Naive thymus-derived CD4-positive, alpha-beta T cell (primary cell): ENCODE data around the gene MYO5C. TPM values are rescaled to one million over a fixed set of nuclear protein-coding genes. Genes with fewer than 3 reads are reported as not detected.

Experiments
- ATAC-seq: fragments of 150-1000 bp; cut with Tn5 transposase; 2 replicates; pipeline ENCODE4 v1.10.0; 2021; ENCODE audit warnings: mild to moderate bottlenecking, moderate library complexity
- CTCF ChIA-PET: fragments of 350-600 bp; sonication (Branson Sonifier 250); formaldehyde crosslinking; loops from one replicate; lab custom pipeline; 2021; ENCODE audit warnings: antibody characterized with exemption; lab: Charles Lee
- POLR2A ChIA-PET: fragments of 350-600 bp; sonication (Branson Sonifier 250); formaldehyde crosslinking; loops from one replicate; lab custom pipeline; 2021; ENCODE audit warnings: antibody characterized with exemption, inconsistent platforms; lab: Charles Lee
- DNase-seq, 9 donors: peaks; one replicate each; pipeline versions ENCODE4 v3.0.0 to v3.0.0-alpha.2; 2020 to 2022; ENCODE audit warnings: mixed read lengths in 1 of 9
- H3K27ac ChIP-seq: one replicate; pipeline ENCODE4 v1.7.0; 2013; ENCODE audit warnings: mild to moderate bottlenecking, low read depth, low read length, moderate library complexity
- H3K27me3 ChIP-seq, 2 donors: one replicate each; pipeline ENCODE4 v1.7.0; 2013; ENCODE audit warnings: low read length in 2 of 2, mild to moderate bottlenecking in 2 of 2, moderate library complexity in 2 of 2; ENCODE audit not compliant: control insufficient read depth in 2 of 2, insufficient read depth in 2 of 2
- H3K36me3 ChIP-seq, 3 experiments: 1 replicate in 2 of 3; 2 replicates in 1 of 3; pipeline ENCODE4 v1.7.0; 2013; ENCODE audit warnings: low read length in 3 of 3, mild to moderate bottlenecking in 3 of 3, moderate library complexity in 1 of 3; ENCODE audit not compliant: insufficient read depth in 3 of 3, control insufficient read depth in 2 of 3
- H3K4me1 ChIP-seq, 2 donors: one replicate each; pipeline ENCODE4 v1.7.0; 2013; ENCODE audit warnings: low read length in 2 of 2, mild to moderate bottlenecking in 2 of 2, moderate library complexity in 1 of 2; ENCODE audit not compliant: control insufficient read depth in 2 of 2, insufficient read depth in 2 of 2
- H3K4me3 ChIP-seq: 2 replicates; pipeline ENCODE4 v1.7.0; 2013; ENCODE audit warnings: mild to moderate bottlenecking, low read length
- H3K9me3 ChIP-seq, 3 experiments: 1 replicate in 2 of 3; 2 replicates in 1 of 3; pipeline ENCODE4 v1.7.0; 2013; ENCODE audit warnings: low read length in 3 of 3; ENCODE audit not compliant: control insufficient read depth in 2 of 3
- H3K27ac Mint-ChIP-seq, 9 donors: one replicate each; pipeline ENCODE4 v1.8.0; 2020 to 2022; ENCODE audit warnings: mixed read lengths in 9 of 9, mild to moderate bottlenecking in 8 of 9, moderate library complexity in 5 of 9, inconsistent platforms in 2 of 9
- H3K27me3 Mint-ChIP-seq, 5 donors: one replicate each; pipeline ENCODE4 v1.8.0; 2021 to 2022; ENCODE audit warnings: mixed read lengths in 5 of 5, mild to moderate bottlenecking in 1 of 5
- H3K36me3 Mint-ChIP-seq, 5 donors: one replicate each; pipeline ENCODE4 v1.8.0; 2020 to 2022; ENCODE audit warnings: mixed read lengths in 5 of 5, mild to moderate bottlenecking in 3 of 5, inconsistent platforms in 1 of 5
- H3K4me1 Mint-ChIP-seq, 7 donors: one replicate each; pipeline ENCODE4 v1.8.0; 2020 to 2022; ENCODE audit warnings: mixed read lengths in 7 of 7, mild to moderate bottlenecking in 3 of 7, inconsistent platforms in 1 of 7
- H3K4me3 Mint-ChIP-seq, 10 donors: one replicate each; pipeline ENCODE4 v1.8.0; 2020 to 2022; ENCODE audit warnings: mild to moderate bottlenecking in 10 of 10, mixed read lengths in 10 of 10, moderate library complexity in 6 of 10, inconsistent platforms in 2 of 10
- H3K9me3 Mint-ChIP-seq, 11 donors: one replicate each; pipeline ENCODE4 v1.8.0; 2020 to 2022; ENCODE audit warnings: mixed read lengths in 11 of 11, mild to moderate bottlenecking in 4 of 11, inconsistent platforms in 1 of 11, moderate library complexity in 1 of 11
- intact Hi-C, 2 donors: fragments of 100-400 bp; cut with micrococcal nuclease; formaldehyde crosslinking; loops; one replicate each; pipeline ENCODE4 v1.15.1; 2023
- microRNA-seq: library from miRNA; unstranded; fragments of <30 nt; microRNA quantifications from one replicate; pipeline ENCODE4 v1.2.0, GENCODE V29; 2022; ENCODE audit warnings: borderline microRNAs expressed
- polyA plus RNA-seq, 2 donors: library from polyadenylated mRNA; unstranded; fragments of 300-500 nt; fragmentation: Illumina TruSeq; gene quantifications; one replicate each; pipeline ENCODE4 v1.2.3, GENCODE V29; 2021
- total RNA-seq, 6 experiments: library from RNA in 5 of 6; stranded (reverse) in 5 of 6; gene quantifications; 1 replicate in 5 of 6; 2 replicates in 1 of 6; pipeline ENCODE4 v1.2.3 and lab custom pipeline; 2021 to 2026

MYO5C gene
- total and polyA plus RNA-seq, 7 experiments from 2014 or later = 0.19 to 1.3 (median 0.31) TPM; not detected in 1

- ATAC-seq (no peak), DNase-seq (no peak)
- ChIA-PET CTCF (interaction anchor here (0.7 kb wide), 2 partner anchors 108 to 369 kb away, joined by 3 read pairs; no protein-coding TSS in a partner anchor), POLR2A (no interaction called here)
- H3K36me3 ChIP-seq = peaks cover 15 to 78% (median 23%) of the 10 kb centered on the region in 3 experiments
- no peaks in the 10 kb centered on the region for H3K9me3 ChIP-seq
- peaks cover 0 to 1% (median 0%) of the 10 kb centered on the region in 7 donors for H3K4me1 Mint-ChIP-seq
- H3K9me3 Mint-ChIP-seq = peaks cover 0 to 2% (median 0%) of the 10 kb centered on the region in 11 donors
- no peaks in the 10 kb centered on the region for H3K4me1 ChIP-seq
- H3K27ac Mint-ChIP-seq = no peak overlapping the region
- H3K4me3 Mint-ChIP-seq = no peak overlapping the region
- no peaks in the 10 kb centered on the region for H3K27me3 ChIP-seq
- no peaks in the 10 kb centered on the region for H3K27me3 Mint-ChIP-seq
- intact Hi-C loops = no loop called here
- no peak overlapping the region for H3K4me3 ChIP-seq
- no peak overlapping the region for H3K27ac ChIP-seq
- H3K36me3 Mint-ChIP-seq = peaks cover 10 to 77% (median 36%) of the 10 kb centered on the region in 5 donors
Measured at GRCh38 chr15:52146261-52146660, 149.3 kb downstream of the MYO5C start.

DNA sequence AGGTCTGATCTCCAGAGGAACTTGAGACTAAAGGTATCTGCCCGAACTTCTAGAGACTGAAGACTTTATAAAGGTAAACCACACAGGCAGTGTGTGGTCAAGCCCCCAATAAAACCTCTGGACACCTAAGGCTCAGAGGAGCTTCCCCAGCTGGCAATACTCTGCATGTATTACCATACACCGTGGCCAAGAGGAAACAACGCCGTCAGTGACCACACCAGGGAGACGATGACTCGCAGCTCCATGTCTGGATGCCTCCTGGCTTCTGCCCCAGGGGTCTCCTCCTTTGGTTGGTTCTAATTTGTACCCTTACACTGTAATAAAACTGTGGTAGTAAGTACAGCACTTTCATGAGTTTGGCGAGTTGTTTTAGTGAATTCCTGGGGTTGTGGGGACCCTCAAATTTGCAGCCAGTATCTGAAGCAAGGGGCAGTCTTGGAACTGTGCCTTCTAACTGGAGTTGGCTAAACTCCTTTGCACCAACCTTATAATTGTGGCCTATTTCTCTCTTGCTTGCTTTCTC is 150.9 kb downstream of the MYO5C start:
- H3K36me3 ChIP-seq = peaks cover 12 to 77% (median 13%) of the 10 kb centered on the region in 3 experiments
- H3K4me1 Mint-ChIP-seq = peaks cover 0 to 8% (median 3%) of the 10 kb centered on the region in 7 donors
- H3K27ac Mint-ChIP-seq = no peak overlapping the region
- no peaks in the 10 kb centered on the region for H3K9me3 ChIP-seq
- no peak for ATAC-seq
- ChIA-PET CTCF (no interaction called here), POLR2A (interaction anchor here (0.5 kb wide), 1 partner anchor 161 kb away, joined by 6 read pairs; no protein-coding TSS in a partner anchor)
- DNase-seq = no peak
- intact Hi-C loops = loop anchor here (5.0 kb wide), 1 partner anchor 83 kb away; no protein-coding TSS in a partner anchor
- peaks cover 13 to 76% (median 32%) of the 10 kb centered on the region in 5 donors for H3K36me3 Mint-ChIP-seq
- no peak overlapping the region for H3K27ac ChIP-seq
- no peak overlapping the region for H3K4me3 Mint-ChIP-seq
- H3K4me1 ChIP-seq = no peaks in the 10 kb centered on the region
- H3K4me3 ChIP-seq = no peak overlapping the region
- no peaks in the 10 kb centered on the region for H3K9me3 Mint-ChIP-seq
- H3K27me3 ChIP-seq = no peaks in the 10 kb centered on the region
- no peaks in the 10 kb centered on the region for H3K27me3 Mint-ChIP-seq

- intact Hi-C loops = loop anchor here (5.0 kb wide), 1 partner anchor 83 kb away; no protein-coding TSS in a partner anchor
- CTCF ChIA-PET = interaction anchor here (0.7 kb wide), 1 partner anchor 263 kb away, joined by 3 read pairs; no protein-coding TSS in a partner anchor
- H3K4me1 Mint-ChIP-seq = peaks cover 0 to 10% (median 5%) of the 10 kb centered on the region in 7 donors
- DNase-seq (no peak), ATAC-seq (no peak)
- POLR2A ChIA-PET = no interaction called here
- Histone ChIP-seq H3K9me3 (no peaks in the 10 kb centered on the region), H3K27me3 (no peaks in the 10 kb centered on the region), H3K4me3 (no peak overlapping the region), H3K4me1 (no peaks in the 10 kb centered on the region), H3K27ac (no peak overlapping the region), H3K36me3 (peaks cover 12 to 76% (median 13%) of the 10 kb centered on the region in 3 experiments)
- no peaks in the 10 kb centered on the region for H3K27me3 Mint-ChIP-seq
- H3K27ac Mint-ChIP-seq = no peak overlapping the region
- peaks cover 13 to 72% (median 31%) of the 10 kb centered on the region in 5 donors for H3K36me3 Mint-ChIP-seq
- H3K4me3 Mint-ChIP-seq = no peak overlapping the region
- H3K9me3 Mint-ChIP-seq = no peaks in the 10 kb centered on the region
Measured at GRCh38 chr15:52143873-52144272, 151.7 kb downstream of the MYO5C start.

Small RNA genes lying within 50 kb of the gene (microRNA-seq; reads per million reads assigned to microRNA genes)
- gene MIR1266 = not detected

Other genes with a start within 250 kb of the MYO5C start
- gene BCL2L10, start 183.0 kb downstream of the MYO5C start, total RNA-seq = under 1 TPM in 1 of 5 experiments, not detected in 4; 0.59 TPM
- gene BCL2L10, start 183.0 kb downstream of the MYO5C start, polyA plus RNA-seq = not detected
- gene GNB5, start 104.4 kb downstream of the MYO5C start, total RNA-seq = 10 to 100 TPM; 35.9 to 80.0 (median 50.7) TPM
- 10 to 100 TPM; 35.1 to 49.0 TPM for gene GNB5, start 104.4 kb downstream of the MYO5C start, polyA plus RNA-seq
- 10 to 100 TPM; 19.8 to 39.6 (median 23.3) TPM for gene MYO5A, start 233.1 kb upstream of the MYO5C start, total RNA-seq
- 1 to 10 TPM; 4.2 to 5.7 TPM for gene MYO5A, start 233.1 kb upstream of the MYO5C start, polyA plus RNA-seq